K562 (cell line): ENCODE results near the gene TNPO2. TPM values are rescaled to one million over a fixed set of nuclear protein-coding genes. Genes with fewer than 3 reads are reported as not detected.

Experiments
- ARID4B ChIP-seq: sonication (generic); formaldehyde crosslinking; IDR thresholded peaks from 2 replicates; pipeline ENCODE4 v1.8.0; 2022; ENCODE audit warnings: mild to moderate bottlenecking, missing genetic modification reagents
- CEBPG ChIP-seq, 3 experiments: fragments of 200-800 bp in 1 of 3; sonication (Bioruptor generic) in 1 of 3; sonication (generic) in 1 of 3; formaldehyde crosslinking in 1 of 3; IDR thresholded peaks in 2 of 3; conservative IDR thresholded peaks in 1 of 3; 2 replicates each; pipeline versions ENCODE4 v1.6.1 to v1.8.0; 2016 to 2022; ENCODE audit warnings: missing compliant biosample characterization in 2 of 3, missing genetic modification characterization in 2 of 3, mild to moderate bottlenecking in 1 of 3, missing genetic modification reagents in 1 of 3
- CXXC5 ChIP-seq: fragments of 250-450 bp; sonication (Bioruptor Pico); IDR thresholded peaks from 2 replicates; pipeline ENCODE4 v1.8.0; 2022; ENCODE audit warnings: inconsistent platforms, mild to moderate bottlenecking, moderate library complexity
- EGR1 ChIP-seq: fragments of 450-650 bp; conservative IDR thresholded peaks from 2 replicates; pipeline ENCODE4 v1.6.1; 2017; ENCODE audit warnings: mild to moderate bottlenecking
- POLR2G ChIP-seq: fragments of 200-400 bp; formaldehyde crosslinking; IDR thresholded peaks from 2 replicates; pipeline ENCODE4 v1.6.1; 2017; ENCODE audit warnings: low read depth, mild to moderate bottlenecking, antibody characterized with exemption, low read length, moderate library complexity
- RBFOX2 ChIP-seq: fragments of 200-400 bp; formaldehyde crosslinking; IDR thresholded peaks from 2 replicates; pipeline ENCODE4 v1.6.1; 2017; ENCODE audit warnings: low read depth, mild to moderate bottlenecking, low read length, moderate library complexity
- ZNF318 ChIP-seq, 2 experiments: fragments of 450-650 bp; IDR thresholded peaks; 2 replicates each; pipeline ENCODE4 v1.6.1; 2016; ENCODE audit warnings: mild to moderate bottlenecking in 2 of 2, borderline replicate concordance in 1 of 2, low read depth in 1 of 2, moderate library complexity in 1 of 2
- polyA plus RNA-seq, 8 experiments: library from polyadenylated mRNA; depleted of rRNA in 4 of 8; stranded (reverse) in 5 of 8; unstranded in 3 of 8; fragments of >200 nt; fragmentation: Nextera tagmentation in 2 of 8; fragmentation: Illumina TruSeq in 1 of 8; extraction: Ambion mirVana in 2 of 8; extraction: Trizol in 1 of 8; gene quantifications; 2 replicates each; pipeline versions ENCODE4 v1.2.1 to v1.2.3, GENCODE V29; 2011 to 2014; ENCODE audit warnings: inconsistent platforms in 1 of 8, missing spikeins in 1 of 8
- total RNA-seq, 7 experiments: library from RNA; depleted of rRNA in 6 of 7; stranded (reverse); fragments of >200 nt in 6 of 7; fragmentation: Illumina TruSeq in 2 of 7; extraction: Trizol in 2 of 7; gene quantifications; 2 replicates each; pipeline versions ENCODE4 v1.2.1 to v1.2.3, GENCODE V29; 2011 to 2021; ENCODE audit warnings: low replicate concordance in 1 of 7

TNPO2 gene
- total and polyA plus RNA-seq, 9 of the 15 experiments (the other 6 are each of a cell fraction or from before 2014, with no cell fraction given), result 6.0 to 126 (median 53.8) TPM

GRCh38 chr19:12720851-12721655 is 2.7 kb downstream of the TNPO2 start (continued):
- TF ChIP-seq ZNF318 (IDR thresholded peaks at IDR 0.05; ENCODE audit: borderline replicate concordance in 1 of 2, low read depth in 1 of 2), result no peak
- peak; percentile 61 for TF ChIP-seq POLR2G
- TF ChIP-seq CXXC5 (CRISPR knock-in tag), result peak; percentile 27; the same call in 1 of the 2 replicates
- peak; percentile 52 for TF ChIP-seq EGR1
- TF ChIP-seq ARID4B (CRISPR knock-in tag), result peak; percentile 28; the same call in 1 of the 2 replicates
- peak; percentile 55 for TF ChIP-seq RBFOX2
- TF ChIP-seq CEBPG (CRISPR knock-in tag; IDR thresholded peaks at IDR 0.05), result 0 out of 2 replicates have a peak, but pooled peaks have one; percentile 8
- no peak for TF ChIP-seq CEBPG (tag; conservative IDR thresholded peaks at IDR 0.05 in 1 of 2, IDR thresholded peaks at IDR 0.05 in 1 of 2)
